Measurements from ENCODE around the gene ANKRD27.

GRCh38 chr19:32677657-32678056 lies 2.7 kb upstream of the ANKRD27 start:
- TF ChIP-seq CTCF (IDR thresholded peaks at IDR 0.05; ENCODE audit: low read depth, low read length, poor library complexity, severe bottlenecking) (no peak), EZH2phosphoT487 (IDR thresholded peaks at IDR 0.05; ENCODE audit: borderline replicate concordance, low read length) (no peak)
